Thyroid gland (tissue), 4 donors: ENCODE measurements around the gene AFAP1L2. TPM values are rescaled to one million over a fixed set of nuclear protein-coding genes. Genes with fewer than 3 reads are reported as not detected.

ENCODE experiments used
- DNase-seq, 2 donors: peaks; one replicate each; pipeline ENCODE4 v3.0.0-alpha.2; 2019
- H3K27ac ChIP-seq, 3 donors: fragments of 200-600 bp; sonication (generic); 1 replicate in 2 of 3; 2 replicates in 1 of 3; pipeline ENCODE4 v1.5.1; 2016 to 2019; ENCODE audit warnings: mild to moderate bottlenecking in 1 of 3, moderate library complexity in 1 of 3
- H3K27me3 ChIP-seq: fragments of 200-600 bp; sonication (generic); one replicate; pipeline ENCODE4 v1.5.1; 2019
- H3K36me3 ChIP-seq, 2 donors: fragments of 200-600 bp; sonication (generic); one replicate each; pipeline ENCODE4 v1.5.1; 2016 to 2019
- H3K4me1 ChIP-seq, 2 donors: fragments of 200-600 bp; sonication (generic); one replicate each; pipeline ENCODE4 v1.5.1; 2017 to 2019
- H3K4me3 ChIP-seq, 3 donors: fragments of 200-600 bp; sonication (generic); replicated peaks in 1 of 3; 1 replicate in 2 of 3; 2 replicates in 1 of 3; pipeline ENCODE4 v1.5.1; 2016; ENCODE audit warnings: mild to moderate bottlenecking in 1 of 3
- H3K9me3 ChIP-seq: fragments of 200-600 bp; sonication (generic); one replicate; pipeline ENCODE4 v1.5.1; 2017
- CTCF ChIP-seq, 6 experiments: fragments of 200-600 bp in 3 of 6; fragments of 450-650 bp in 3 of 6; sonication (generic) in 3 of 6; IDR thresholded peaks; one replicate each; pipeline ENCODE4 v1.5.1; 2016 to 2019; ENCODE audit warnings: antibody characterized with exemption in 6 of 6, mild to moderate bottlenecking in 2 of 6, inconsistent platforms in 1 of 6, moderate library complexity in 1 of 6
- POLR2A ChIP-seq, 2 donors: fragments of 450-650 bp; IDR thresholded peaks; one replicate each; pipeline ENCODE4 v1.6.1; 2017; ENCODE audit warnings: antibody characterized with exemption in 2 of 2, mild to moderate bottlenecking in 2 of 2, moderate library complexity in 1 of 2
- WGBS, 2 donors: methylation state at CpG; one replicate each; pipeline ENCODE4 v1.1.5; 2017; 5-methylcytosine and 5-hydroxymethylcytosine counted together
- intact Hi-C: fragments of 100-400 bp; cut with DNase I; formaldehyde crosslinking; loops from one replicate; pipeline ENCODE4 v1.15.1; 2023
- total RNA-seq, 4 donors: library from RNA; depleted of rRNA; stranded (reverse); fragments of >200 nt; gene quantifications; one replicate each; pipeline ENCODE4 v1.2.3, GENCODE V29; 2016

The AFAP1L2 gene
- total RNA-seq, 4 donors from 2014 or later = 135 to 356 (median 299) TPM

- peaks cover 28 to 34% of the 10 kb centered on the region in 2 donors for H3K36me3 ChIP-seq
- H3K27ac ChIP-seq = peak overlapping the region in 2 of 3 donors; percentile 45 to 82
- peaks cover 11 to 29% of the 10 kb centered on the region in 2 donors for H3K4me1 ChIP-seq
- H3K9me3 ChIP-seq = no peaks in the 10 kb centered on the region
- 90 to 95% methylated on average over 15 to 18 of the region's 19 CpGs for WGBS, 2 donors
- no peak overlapping the region for H3K4me3 ChIP-seq
- intact Hi-C loops = loop anchor here (10.0 kb wide), 4 partner anchors 98 to 398 kb away; partner anchors contain the start of gene AFAP1L2
- no peaks in the 10 kb centered on the region for H3K27me3 ChIP-seq
- peak in 1 of 2 donors; percentile 2 for DNase-seq
- TF ChIP-seq POLR2A (IDR thresholded peaks at IDR 0.05) (no peak), CTCF (IDR thresholded peaks at IDR 0.05) (no peak)
These were observed 98.0 kb downstream of the AFAP1L2 start for GRCh38 chr10:114306116-114306973.

- H3K9me3 ChIP-seq = no peaks in the 10 kb centered on the region
- H3K36me3 ChIP-seq = peaks cover 29 to 37% of the 10 kb centered on the region in 2 donors
- H3K4me1 ChIP-seq = peaks cover 11 to 29% of the 10 kb centered on the region in 2 donors
- H3K27ac ChIP-seq = no peak overlapping the region
- TF ChIP-seq CTCF (IDR thresholded peaks at IDR 0.05) (no peak), POLR2A (IDR thresholded peaks at IDR 0.05) (no peak)
- no peaks in the 10 kb centered on the region for H3K27me3 ChIP-seq
- 95 to 96% methylated on average over 18 of the region's 18 CpGs for WGBS, 2 donors
- H3K4me3 ChIP-seq = no peak overlapping the region
- intact Hi-C loops = loop anchor here (10.0 kb wide), 4 partner anchors 99 to 399 kb away; partner anchors contain the start of gene AFAP1L2
- peak in 1 of 2 donors; percentile 2 for DNase-seq
These were observed 98.8 kb downstream of the AFAP1L2 start for GRCh38 chr10:114305521-114305925.

- peak; percentile 58 to 59 for DNase-seq
- WGBS, 2 donors = 36 to 42% methylated on average over 40 of the region's 41 CpGs
- Histone ChIP-seq H3K4me3 (peak overlapping the region in 1 of 3 donors; percentile 12), H3K4me1 (peaks cover 11 to 29% of the 10 kb centered on the region in 2 donors), H3K27ac (peak overlapping the region; percentile 70 to 92 (median 77)), H3K27me3 (no peaks in the 10 kb centered on the region), H3K36me3 (peaks cover 30 to 39% of the 10 kb centered on the region in 2 donors), H3K9me3 (no peaks in the 10 kb centered on the region)
- intact Hi-C loops = loop anchor here (10.0 kb wide), 4 partner anchors 100 to 400 kb away; partner anchors contain the start of gene AFAP1L2
- no peak for TF ChIP-seq POLR2A (IDR thresholded peaks at IDR 0.05)
- peak in 4 of 6 experiments; percentile 8 to 51 (median 32) for TF ChIP-seq CTCF (IDR thresholded peaks at IDR 0.05)
These were observed 99.5 kb downstream of the AFAP1L2 start for GRCh38 chr10:114304571-114305421.

GRCh38 chr10:114304017-114304570, 100.2 kb downstream of the AFAP1L2 start:
- H3K4me1 ChIP-seq = peaks cover 11 to 24% of the 10 kb centered on the region in 2 donors
- DNase-seq = peak; percentile 89
- H3K4me3 ChIP-seq = peak overlapping the region in 1 of 3 donors; percentile 12
- peaks cover 37 to 45% of the 10 kb centered on the region in 2 donors for H3K36me3 ChIP-seq
- intact Hi-C loops = loop anchor here (10.0 kb wide), 4 partner anchors 101 to 401 kb away; partner anchors contain the start of gene AFAP1L2
- H3K27me3 ChIP-seq = no peaks in the 10 kb centered on the region
- peak overlapping the region; percentile 70 to 92 (median 77) for H3K27ac ChIP-seq
- H3K9me3 ChIP-seq = no peaks in the 10 kb centered on the region
- TF ChIP-seq POLR2A (IDR thresholded peaks at IDR 0.05) = peak in 1 of 2 donors; percentile 26
- TF ChIP-seq CTCF (IDR thresholded peaks at IDR 0.05) = peak; percentile 51 to 93 (median 76)
- 8 to 15% methylated on average over 14 of the region's 14 CpGs for WGBS, 2 donors
